Thyroid gland (tissue), 4 donors: ENCODE data around the gene SOX1.

Source experiments
- POLR2A ChIP-seq, 2 donors: fragments of 450-650 bp; IDR thresholded peaks; one replicate each; pipeline ENCODE4 v1.6.1; 2017; ENCODE audit warnings: antibody characterized with exemption in 2 of 2, mild to moderate bottlenecking in 2 of 2, moderate library complexity in 1 of 2
- TF ChIP-seq, protein P1 (sequence below), 6 experiments: fragments of 200-600 bp in 3 of 6; fragments of 450-650 bp in 3 of 6; sonication (generic) in 3 of 6; IDR thresholded peaks; one replicate each; pipeline ENCODE4 v1.5.1; 2016 to 2019; ENCODE audit warnings: antibody characterized with exemption in 6 of 6, mild to moderate bottlenecking in 2 of 6, inconsistent platforms in 1 of 6, moderate library complexity in 1 of 6

GRCh38 chr13:112058519-112058873 lies 8.5 kb upstream of the SOX1 start:
- no peak for TF ChIP-seq POLR2A (IDR thresholded peaks at IDR 0.05)
- TF ChIP-seq, protein P1, sequence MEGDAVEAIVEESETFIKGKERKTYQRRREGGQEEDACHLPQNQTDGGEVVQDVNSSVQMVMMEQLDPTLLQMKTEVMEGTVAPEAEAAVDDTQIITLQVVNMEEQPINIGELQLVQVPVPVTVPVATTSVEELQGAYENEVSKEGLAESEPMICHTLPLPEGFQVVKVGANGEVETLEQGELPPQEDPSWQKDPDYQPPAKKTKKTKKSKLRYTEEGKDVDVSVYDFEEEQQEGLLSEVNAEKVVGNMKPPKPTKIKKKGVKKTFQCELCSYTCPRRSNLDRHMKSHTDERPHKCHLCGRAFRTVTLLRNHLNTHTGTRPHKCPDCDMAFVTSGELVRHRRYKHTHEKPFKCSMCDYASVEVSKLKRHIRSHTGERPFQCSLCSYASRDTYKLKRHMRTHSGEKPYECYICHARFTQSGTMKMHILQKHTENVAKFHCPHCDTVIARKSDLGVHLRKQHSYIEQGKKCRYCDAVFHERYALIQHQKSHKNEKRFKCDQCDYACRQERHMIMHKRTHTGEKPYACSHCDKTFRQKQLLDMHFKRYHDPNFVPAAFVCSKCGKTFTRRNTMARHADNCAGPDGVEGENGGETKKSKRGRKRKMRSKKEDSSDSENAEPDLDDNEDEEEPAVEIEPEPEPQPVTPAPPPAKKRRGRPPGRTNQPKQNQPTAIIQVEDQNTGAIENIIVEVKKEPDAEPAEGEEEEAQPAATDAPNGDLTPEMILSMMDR (IDR thresholded peaks at IDR 0.05) = no peak
